Spleen (tissue), 11 donors: Measurements from ENCODE around the gene PAPOLB. TPM values are rescaled to one million over a fixed set of nuclear protein-coding genes. Genes with fewer than 3 reads are reported as not detected.

ENCODE experiments used
- DNase-seq: peaks from one replicate; pipeline ENCODE4 v3.0.0-alpha.2; 2020
- H3K27ac ChIP-seq, 8 donors: fragments of 200-600 bp; sonication (generic) in 7 of 8; 1 replicate in 4 of 8; 2 replicates in 4 of 8; pipeline versions ENCODE4 v1.5.0 to v1.8.0; 2016 to 2021; ENCODE audit warnings: inconsistent platforms in 4 of 8, mild to moderate bottlenecking in 4 of 8, moderate library complexity in 1 of 8
- H3K27me3 ChIP-seq, 7 donors: fragments of 200-600 bp; sonication (generic) in 6 of 7; replicated peaks in 1 of 7; 1 replicate in 4 of 7; 2 replicates in 3 of 7; pipeline versions ENCODE4 v1.5.0 to v1.8.0; 2016 to 2021; ENCODE audit warnings: inconsistent platforms in 3 of 7, mild to moderate bottlenecking in 1 of 7
- H3K36me3 ChIP-seq, 6 donors: fragments of 200-600 bp; sonication (generic) in 5 of 6; 1 replicate in 4 of 6; 2 replicates in 2 of 6; pipeline versions ENCODE4 v1.5.0 to v1.8.0; 2016 to 2021; ENCODE audit warnings: inconsistent platforms in 2 of 6
- H3K4me1 ChIP-seq, 6 donors: fragments of 200-600 bp; sonication (generic) in 5 of 6; 1 replicate in 3 of 6; 2 replicates in 3 of 6; pipeline versions ENCODE4 v1.5.0 to v1.8.0; 2016 to 2021; ENCODE audit warnings: inconsistent platforms in 3 of 6
- H3K4me3 ChIP-seq, 8 donors: fragments of 200-600 bp; sonication (generic) in 7 of 8; 1 replicate in 4 of 8; 2 replicates in 4 of 8; pipeline versions ENCODE4 v1.5.0 to v1.8.0; 2016 to 2021; ENCODE audit warnings: inconsistent platforms in 4 of 8, mild to moderate bottlenecking in 4 of 8, moderate library complexity in 2 of 8
- H3K9me3 ChIP-seq, 8 donors: fragments of 200-600 bp; sonication (generic) in 7 of 8; 1 replicate in 4 of 8; 2 replicates in 4 of 8; pipeline versions ENCODE4 v1.5.0 to v1.8.0; 2016 to 2021; ENCODE audit warnings: inconsistent platforms in 4 of 8
- CTCF ChIP-seq, 11 experiments: fragments of 200-600 bp in 7 of 11; fragments of 450-650 bp in 4 of 11; sonication (generic) in 4 of 11; IDR thresholded peaks in 8 of 11; conservative IDR thresholded peaks in 3 of 11; 1 replicate in 7 of 11; 2 replicates in 4 of 11; pipeline versions ENCODE4 v1.4.0 to v1.8.0; 2016 to 2021; ENCODE audit warnings: antibody characterized with exemption in 11 of 11, inconsistent platforms in 4 of 11, mild to moderate bottlenecking in 1 of 11
- POLR2A ChIP-seq, 3 donors: fragments of 450-650 bp; IDR thresholded peaks; one replicate each; pipeline ENCODE4 v1.5.1; 2017; ENCODE audit warnings: antibody characterized with exemption in 3 of 3, mild to moderate bottlenecking in 1 of 3
- POLR2AphosphoS5 ChIP-seq, 3 donors: sonication (generic); formaldehyde crosslinking; IDR thresholded peaks; one replicate each; pipeline ENCODE4 v1.5.1; 2017; ENCODE audit warnings: antibody characterized with exemption in 3 of 3
- WGBS, 5 donors: extraction: QIAGEN DNeasy Blood & Tissue Kit in 3 of 5; methylation state at CpG; one replicate each; pipeline versions ENCODE4 v1.1.5 to v1.1.7; 2013 to 2018; 5-methylcytosine and 5-hydroxymethylcytosine counted together
- intact Hi-C: fragments of 100-400 bp; cut with DNase I; formaldehyde crosslinking; loops from one replicate; pipeline ENCODE4 v1.15.0; 2023; ENCODE audit warnings: low total_unique reads
- polyA plus RNA-seq, 3 donors: library from polyadenylated mRNA; stranded (reverse); fragments of 200-250 nt; gene quantifications; one replicate each; pipeline ENCODE4 v1.2.1, GENCODE V29; 2013
- small RNA-seq, 4 donors: library from RNA; depleted of rRNA; stranded (forward); fragments of <200 nt; gene quantifications; one replicate each; pipeline ENCODE3, GENCODE V24; 2016
- total RNA-seq, 7 donors: library from RNA; depleted of rRNA in 3 of 7; stranded (reverse); fragments of >200 nt in 3 of 7; fragmentation: NEBNext Ultra II Directional in 4 of 7; extraction: Animal tissue kit (Norgen Biotek cat#: 25700) in 4 of 7; gene quantifications; one replicate each; pipeline versions ENCODE4 v1.1.0 to v1.2.1, GENCODE V29; 2016 to 2021
- donor health status: healthy with polysubstance abuse.
- donor health status: DM: no; HTN: no; CAD: no; lungs with moderate emphysema.
- donor health status: DM: no; HTN: no; CAD: no.
- donor health status: Bipolar disorder and iron deficiency.
- donor health status: healthy.
- donor health status: DM: no; HTN: no; CAD: no.
- donor health status: DM: yes; HTN: yes; CAD: no.

PAPOLB gene
- total and polyA plus RNA-seq, 10 donors = 0.15 to 0.34 (median 0.26) TPM; not detected in 7

GRCh38 chr7:4808565-4808964, 53.3 kb downstream of the PAPOLB start:
- WGBS, 5 donors = 65 to 82% (median 78%) methylated on average over 31 to 37 of the region's 37 CpGs
- intact Hi-C loops = no loop called here
- H3K27me3 ChIP-seq = peaks cover 0 to 64% (median 11%) of the 10 kb centered on the region in 7 donors
- TF ChIP-seq CTCF (IDR thresholded peaks at IDR 0.05 in 8 of 11, conservative IDR thresholded peaks at IDR 0.05 in 3 of 11) (no peak), POLR2AphosphoS5 (IDR thresholded peaks at IDR 0.05) (no peak), POLR2A (IDR thresholded peaks at IDR 0.05) (no peak)
- no peak overlapping the region for H3K27ac ChIP-seq
- H3K4me3 ChIP-seq = no peak overlapping the region
- DNase-seq = no peak
- H3K4me1 ChIP-seq = peaks cover 0 to 17% (median 10%) of the 10 kb centered on the region in 6 donors
- peaks cover 0 to 4% (median 0%) of the 10 kb centered on the region in 8 donors for H3K9me3 ChIP-seq
- no peaks in the 10 kb centered on the region for H3K36me3 ChIP-seq

DNA sequence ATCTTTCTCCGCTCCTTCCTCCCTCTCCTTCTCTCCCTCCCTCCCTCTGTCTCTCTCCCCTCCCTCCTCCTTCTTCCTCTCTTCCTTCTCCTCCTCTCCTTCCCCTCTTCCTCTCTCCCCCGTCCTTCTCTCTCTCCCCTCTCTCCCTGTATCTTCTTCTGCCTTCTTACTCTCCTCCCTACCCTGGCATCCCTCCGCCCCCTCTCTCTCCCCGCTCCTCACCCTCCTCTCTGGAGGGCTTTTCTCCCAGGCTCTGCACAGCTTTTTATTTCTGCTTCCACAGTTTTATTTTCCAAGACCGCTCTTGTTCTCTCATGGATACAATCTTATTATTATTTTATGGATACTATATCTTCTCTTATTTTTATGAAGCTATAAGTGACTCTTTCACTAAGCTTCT, 53.8 kb downstream of the PAPOLB start:
- Histone ChIP-seq H3K27ac (no peak overlapping the region), H3K4me1 (peaks cover 0 to 17% (median 10%) of the 10 kb centered on the region in 6 donors), H3K27me3 (peaks cover 0 to 59% (median 11%) of the 10 kb centered on the region in 7 donors), H3K9me3 (peaks cover 0 to 3% (median 0%) of the 10 kb centered on the region in 8 donors), H3K36me3 (no peaks in the 10 kb centered on the region), H3K4me3 (no peak overlapping the region)
- WGBS, 5 donors = 50 to 65% (median 63%) methylated on average over 5 of the region's 5 CpGs
- no peak for DNase-seq
- intact Hi-C loops = no loop called here
- TF ChIP-seq POLR2A (IDR thresholded peaks at IDR 0.05) (no peak), CTCF (IDR thresholded peaks at IDR 0.05 in 8 of 11, conservative IDR thresholded peaks at IDR 0.05 in 3 of 11) (no peak), POLR2AphosphoS5 (IDR thresholded peaks at IDR 0.05) (no peak)

Small RNAs within 50 kb of the gene (small RNA-seq; reads per million reads assigned to genes)
- 0 reads per million in 4 donors for gene RF00019

Other genes starting within 250 kb of the PAPOLB start
- gene FOXK1, start 179.7 kb downstream of the PAPOLB start, total RNA-seq = 10 to 100 TPM; 26.3 to 46.0 (median 36.9) TPM
- gene FOXK1, start 179.7 kb downstream of the PAPOLB start, polyA plus RNA-seq = 10 to 100 TPM in 1 of 3 donors, 1 to 10 TPM in 2; 2.6 to 12.2 (median 2.7) TPM
- 10 to 100 TPM; 39.3 to 72.7 (median 62.8) TPM for gene AP5Z1, start 86.4 kb downstream of the PAPOLB start, total RNA-seq
- 100 to 1,000 TPM in 2 of 3 donors, 10 to 100 TPM in 1; 62.9 to 156 (median 139) TPM for gene AP5Z1, start 86.4 kb downstream of the PAPOLB start, polyA plus RNA-seq
- gene RADIL, start 21.7 kb upstream of the PAPOLB start, total RNA-seq = 1 to 10 TPM in 6 of 7 donors, under 1 TPM in 1; 0.74 to 2.8 (median 1.7) TPM
- under 1 TPM; 0.24 to 0.93 (median 0.63) TPM for gene RADIL, start 21.7 kb upstream of the PAPOLB start, polyA plus RNA-seq
- gene MMD2, start 97.2 kb upstream of the PAPOLB start, total RNA-seq = not detected
- gene MMD2, start 97.2 kb upstream of the PAPOLB start, polyA plus RNA-seq = not detected
- 10 to 100 TPM; 11.8 to 17.1 (median 13.3) TPM for gene RBAK, start 183.8 kb upstream of the PAPOLB start, total RNA-seq
- gene RBAK, start 183.8 kb upstream of the PAPOLB start, polyA plus RNA-seq = 1 to 10 TPM; 3.3 to 3.7 (median 3.6) TPM